Retina (tissue), 1 donor: ENCODE data around the gene TXK.
"Not testable (repeated sequence)": the region's sequence is repeated elsewhere in the genome, so short reads cannot be mapped to it uniquely, and the experiment has no call there.

Experiments used
- DNase-seq: peaks from one replicate; pipeline ENCODE4 v3.0.0-alpha.2; 2016

Gene TXK

DNA sequence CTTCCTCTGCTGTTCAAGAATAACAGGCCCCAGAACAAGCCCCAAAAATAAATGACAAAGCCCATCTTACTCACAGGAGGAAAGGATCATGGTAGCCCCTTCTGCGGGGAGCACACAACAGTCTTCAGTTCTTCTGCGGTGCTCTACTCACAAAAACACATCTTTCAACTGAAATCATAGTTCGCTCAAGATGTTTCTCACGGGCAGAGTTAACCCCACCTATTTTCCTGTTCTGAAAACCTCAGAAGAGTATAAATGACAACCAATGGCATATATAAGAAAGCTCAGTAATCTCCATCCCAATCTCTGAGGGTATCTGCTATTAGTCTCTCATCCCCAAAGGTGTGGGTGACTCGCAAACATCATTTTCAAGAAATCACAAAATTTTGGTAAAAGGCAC lies at the start of gene TXK:
TSS of gene TXK (minus strand) at position 170 of the 400 bp plus-strand sequence. CDS start at position 90, 80 bp downstream.
- no peak for DNase-seq

DNA sequence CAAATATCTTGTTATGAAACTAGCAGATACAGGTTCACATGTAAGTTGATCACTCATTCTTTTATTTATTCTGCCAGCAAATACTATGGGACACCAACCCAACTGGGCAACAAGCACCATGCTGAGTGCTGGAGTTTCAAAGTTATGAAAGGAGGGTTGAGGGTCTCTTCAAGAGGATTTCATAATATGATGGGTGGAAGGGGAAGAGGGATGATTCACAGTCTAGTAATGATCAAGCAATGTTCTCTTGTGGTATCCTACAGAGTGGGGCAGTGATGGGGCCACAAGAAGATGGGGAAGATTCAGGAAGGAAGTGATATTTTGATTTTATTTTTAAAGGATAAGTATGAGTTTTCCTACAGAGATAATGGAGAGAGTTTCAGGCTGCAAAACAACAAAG lies 46.2 kb upstream of the TXK start:
- DNase-seq: no peak

DNA sequence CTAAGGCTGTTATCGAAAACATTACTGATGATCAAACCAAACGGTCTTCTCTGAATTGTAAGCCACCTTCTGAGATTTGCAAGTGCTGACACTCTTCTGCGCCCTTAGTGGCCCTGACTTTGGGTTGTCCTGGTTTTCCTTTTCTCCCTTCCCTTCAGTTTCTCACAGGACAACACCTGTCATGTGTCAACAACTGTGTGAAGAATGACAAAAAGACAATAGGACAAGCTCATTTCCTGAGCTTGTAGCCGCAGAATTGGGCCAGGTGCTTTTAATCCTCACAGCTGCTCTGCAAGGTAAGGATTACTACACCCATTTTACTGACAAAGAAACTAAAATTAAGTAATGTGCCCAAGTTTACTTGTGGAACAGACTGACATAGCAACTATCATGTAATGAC lies 44.9 kb upstream of the TXK start:
- DNase-seq: no peak

DNA sequence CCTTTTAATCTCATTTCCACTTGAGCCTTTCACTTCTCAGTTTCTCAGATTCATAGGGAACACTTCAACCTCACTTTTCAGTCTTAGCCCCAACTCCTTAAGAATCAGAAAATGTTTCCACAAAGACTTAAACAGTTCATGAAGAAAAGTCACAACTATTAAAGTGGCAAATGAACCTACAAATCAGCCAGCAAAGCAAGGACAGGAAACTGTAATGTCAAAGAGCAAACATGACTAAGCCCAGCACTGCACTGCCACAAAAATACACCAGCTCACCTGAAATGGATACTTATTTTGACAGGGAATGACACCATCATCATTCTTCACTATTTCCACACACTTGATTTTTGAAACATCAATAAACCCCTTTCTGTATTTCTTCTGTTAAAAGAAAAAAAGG lies 41.8 kb upstream of the TXK start:
- no peak for DNase-seq

DNA sequence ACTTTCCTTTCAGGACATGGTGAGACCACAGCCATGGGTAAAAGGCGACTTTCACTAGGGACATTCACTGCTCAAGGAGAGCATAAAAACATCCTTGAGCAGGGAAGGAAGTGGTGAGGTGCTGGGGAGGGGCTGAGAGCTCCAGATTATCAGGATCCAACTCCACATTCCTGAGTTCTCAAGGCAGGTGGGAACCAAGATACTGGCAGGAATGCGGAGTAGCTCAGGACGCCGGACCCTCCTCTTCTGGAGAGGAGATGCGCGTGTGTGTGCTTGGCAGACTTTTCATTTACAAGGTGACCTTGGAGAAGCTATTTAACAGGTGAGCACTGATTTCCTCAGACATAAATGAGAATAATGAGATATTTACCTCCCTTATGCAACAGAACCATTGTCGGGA lies 41.3 kb upstream of the TXK start:
- DNase-seq: no peak

DNA sequence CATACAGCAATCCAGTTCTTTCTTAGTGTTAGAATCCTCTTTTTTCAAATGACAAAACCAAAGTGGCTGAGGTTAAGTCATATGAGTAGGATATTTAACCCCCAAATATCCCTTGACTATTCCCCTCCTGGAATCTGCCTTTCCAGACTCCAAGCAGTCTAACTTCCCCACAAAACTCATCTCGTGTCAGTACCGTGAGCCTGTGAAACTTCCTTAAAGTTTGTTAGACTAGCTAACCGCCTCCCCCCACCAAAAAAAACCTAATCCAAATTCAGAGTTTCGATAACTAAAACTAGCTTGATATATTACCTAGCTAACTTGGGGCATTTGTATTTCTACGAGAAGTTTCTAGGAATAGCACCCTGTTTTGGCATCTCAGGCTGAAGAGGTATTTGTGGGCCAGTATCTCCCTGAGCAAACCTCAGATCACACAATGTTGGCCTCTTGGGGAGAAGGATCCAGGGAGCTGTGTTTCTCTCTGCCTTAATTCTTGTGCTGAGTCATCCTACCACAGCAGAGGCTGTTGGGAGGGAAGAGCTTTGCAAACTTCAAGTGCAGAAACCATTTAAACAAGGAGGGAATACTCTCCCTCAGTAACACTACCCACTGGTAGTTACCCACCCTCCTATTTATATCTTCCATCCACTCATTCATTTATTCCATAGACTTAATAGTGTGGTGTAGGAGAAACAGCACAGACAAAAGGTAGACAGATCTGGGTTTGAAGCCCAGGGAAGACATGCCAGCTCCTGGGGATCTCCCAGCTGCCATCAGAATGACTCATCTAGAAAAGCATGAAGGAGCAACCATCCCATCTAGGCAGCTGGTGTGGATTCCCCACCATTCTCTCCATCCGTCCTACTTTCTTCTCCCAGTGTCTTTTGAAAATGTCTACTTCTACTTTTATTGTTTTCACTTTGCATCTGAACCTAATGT lies 39.3 kb upstream of the TXK start:
- DNase-seq: no peak

DNA sequence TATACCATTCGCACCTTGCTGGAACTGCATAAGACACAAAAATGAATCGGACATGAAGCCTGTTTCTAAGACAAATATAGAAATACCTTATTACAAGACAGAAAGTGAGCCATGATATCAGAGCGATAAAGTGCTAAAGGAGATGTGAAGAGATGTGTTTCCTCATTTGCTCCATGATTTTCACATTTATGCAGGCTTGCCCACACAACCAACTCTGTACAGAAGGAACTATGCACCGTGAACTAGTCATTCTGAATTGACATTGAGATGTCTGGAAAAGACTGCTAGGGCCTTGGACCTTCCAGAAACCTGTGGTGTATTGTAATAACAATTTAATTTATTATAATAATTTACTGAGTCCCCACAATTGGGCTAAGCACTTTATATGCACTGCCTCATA lies 38.6 kb upstream of the TXK start:
- no peak for DNase-seq

DNA sequence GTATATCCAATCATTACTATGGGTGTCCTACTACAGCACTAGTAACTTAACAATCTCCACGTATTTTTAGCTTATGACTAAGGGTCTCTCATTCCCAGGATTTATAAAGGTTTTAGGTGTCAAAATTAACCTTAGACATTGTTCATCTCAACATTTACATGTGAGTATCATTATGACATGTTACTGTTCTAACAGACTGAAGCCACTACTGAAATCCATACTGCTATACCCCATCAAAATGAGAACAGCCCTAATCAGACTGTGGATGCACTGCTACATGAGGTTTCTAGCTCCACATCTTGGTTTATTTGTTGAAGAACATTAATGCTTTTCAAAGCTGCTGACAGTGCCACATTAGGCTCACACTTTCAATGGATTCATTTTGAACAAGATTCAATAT lies 35.6 kb upstream of the TXK start:
- no peak for DNase-seq

DNA sequence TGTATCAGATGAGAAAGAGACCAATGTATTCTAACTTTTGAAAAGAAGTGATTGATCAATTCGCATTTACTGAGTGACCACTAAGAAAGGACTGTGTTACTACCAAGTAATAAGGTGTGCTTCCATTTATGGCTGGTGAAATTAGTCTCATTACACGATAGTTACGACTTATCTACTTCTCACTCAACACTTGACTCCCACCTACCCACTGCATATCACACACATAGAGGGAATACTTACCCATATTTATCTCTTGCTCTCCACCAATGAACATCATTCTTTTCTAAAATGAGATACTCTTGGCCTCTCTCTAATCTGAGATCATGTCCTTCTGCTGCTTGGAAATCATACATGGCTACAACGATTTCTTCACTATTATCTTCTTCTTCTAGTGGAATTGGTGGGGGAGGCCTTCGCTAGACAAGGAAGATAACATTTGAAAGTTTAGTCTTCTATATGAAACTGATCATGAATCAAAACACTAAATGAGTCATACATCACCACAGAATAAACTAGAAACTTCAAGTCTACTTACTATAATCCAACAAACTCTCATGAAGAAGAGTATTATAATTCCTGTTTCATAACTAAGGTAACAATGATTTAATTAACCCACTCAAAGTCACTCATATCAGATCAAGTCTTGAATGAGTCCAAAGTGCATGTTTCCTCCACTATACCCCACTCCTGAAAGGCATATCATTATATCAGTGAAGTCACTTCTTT lies 33.7 kb upstream of the TXK start:
- DNase-seq: no peak

DNA sequence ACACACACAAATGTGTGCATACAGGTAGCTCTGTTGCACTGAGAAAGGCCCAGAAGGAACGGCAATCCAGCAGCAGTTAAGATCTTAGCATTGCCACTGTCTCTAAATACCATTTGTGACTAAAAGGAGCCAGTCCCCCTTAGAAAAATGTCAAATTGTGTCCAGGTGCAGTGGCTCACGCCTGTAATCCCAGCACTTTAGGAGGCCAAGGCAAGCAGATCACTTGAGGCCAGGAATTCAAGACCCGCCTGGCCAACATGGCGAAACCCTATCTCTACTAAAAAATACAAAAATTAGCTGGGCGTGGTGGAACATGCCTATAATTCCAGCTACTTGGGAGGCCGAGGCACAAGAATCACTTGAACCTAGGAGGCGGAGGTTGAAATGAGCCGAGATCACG lies 30.5 kb upstream of the TXK start:
- not testable (repeated sequence) for DNase-seq

DNA sequence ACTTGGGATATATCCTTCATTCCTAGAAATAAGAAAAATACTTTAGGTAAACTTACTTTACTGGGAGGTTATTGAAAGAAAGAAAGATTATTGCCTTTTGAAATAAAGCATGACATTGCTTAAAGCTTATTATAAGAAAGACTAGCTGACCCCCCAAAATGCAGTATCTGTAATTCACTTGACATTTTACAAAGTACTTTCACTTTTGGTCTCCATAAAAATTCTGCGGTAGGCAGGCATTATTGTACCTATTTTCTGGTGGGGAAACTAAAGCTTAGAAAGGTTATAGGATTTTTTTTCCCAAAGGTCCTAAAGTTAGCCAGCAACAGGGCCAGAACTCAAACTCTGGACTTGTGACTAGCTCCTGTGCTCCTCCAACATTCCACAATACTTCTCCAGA lies 29.7 kb upstream of the TXK start:
- no peak for DNase-seq

DNA sequence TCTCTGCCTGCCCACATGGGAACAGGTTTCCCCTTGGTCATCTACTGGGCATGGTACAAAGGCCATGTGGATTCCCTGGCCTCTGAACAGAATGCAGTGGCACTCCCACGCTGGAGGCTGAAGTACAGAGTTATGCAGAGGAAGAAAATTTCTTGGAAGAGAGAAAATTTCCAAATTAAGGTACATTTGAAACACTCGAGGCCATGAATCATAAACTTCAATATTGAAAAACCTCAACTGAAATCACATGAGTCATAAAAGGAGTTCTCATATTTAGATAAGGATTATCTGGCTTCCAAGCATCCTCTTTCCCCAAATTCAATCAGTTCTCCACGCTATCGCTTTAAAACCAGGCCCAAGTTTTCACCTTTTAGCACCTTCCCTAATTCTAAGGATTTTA lies 28.1 kb upstream of the TXK start:
- DNase-seq: no peak

DNA sequence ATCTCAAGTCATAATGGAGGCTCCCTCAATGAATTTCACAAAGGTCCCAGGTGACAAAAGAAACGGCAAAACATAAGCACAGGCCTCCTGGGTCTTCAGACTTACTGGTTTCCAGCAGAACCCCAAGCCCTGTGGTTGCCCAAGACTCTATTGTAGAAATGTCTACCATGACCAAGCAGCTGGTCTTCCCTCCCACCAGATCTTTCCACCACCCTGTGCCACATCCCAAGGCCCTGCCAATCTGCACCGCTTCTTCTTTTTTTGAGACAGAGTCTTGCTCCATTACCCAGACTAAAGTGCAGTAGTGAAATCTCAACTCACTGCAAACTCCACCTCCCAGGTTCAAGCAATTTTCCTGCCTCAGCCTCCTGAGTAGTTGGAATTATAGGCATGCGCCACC lies 23.2 kb upstream of the TXK start:
- no peak for DNase-seq

DNA sequence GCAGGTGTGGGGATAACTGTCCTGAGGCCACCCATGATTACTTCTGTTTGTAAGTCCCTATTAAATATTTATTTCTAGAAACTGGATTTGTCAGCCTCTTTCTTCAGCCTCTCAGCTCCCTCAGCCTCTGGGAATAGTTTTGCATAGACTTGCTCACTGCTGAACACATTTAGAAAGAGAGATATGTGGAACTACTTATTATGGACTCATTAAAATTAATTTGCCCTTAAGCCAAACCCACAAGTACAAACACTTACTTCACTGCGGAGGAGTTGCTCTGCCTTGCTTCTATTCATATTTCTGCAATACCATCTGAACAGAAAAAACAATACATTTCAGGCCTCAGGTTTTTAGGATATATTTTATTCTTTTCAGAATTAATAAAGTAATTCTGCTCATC lies 22.4 kb upstream of the TXK start:
- DNase-seq: no peak

DNA sequence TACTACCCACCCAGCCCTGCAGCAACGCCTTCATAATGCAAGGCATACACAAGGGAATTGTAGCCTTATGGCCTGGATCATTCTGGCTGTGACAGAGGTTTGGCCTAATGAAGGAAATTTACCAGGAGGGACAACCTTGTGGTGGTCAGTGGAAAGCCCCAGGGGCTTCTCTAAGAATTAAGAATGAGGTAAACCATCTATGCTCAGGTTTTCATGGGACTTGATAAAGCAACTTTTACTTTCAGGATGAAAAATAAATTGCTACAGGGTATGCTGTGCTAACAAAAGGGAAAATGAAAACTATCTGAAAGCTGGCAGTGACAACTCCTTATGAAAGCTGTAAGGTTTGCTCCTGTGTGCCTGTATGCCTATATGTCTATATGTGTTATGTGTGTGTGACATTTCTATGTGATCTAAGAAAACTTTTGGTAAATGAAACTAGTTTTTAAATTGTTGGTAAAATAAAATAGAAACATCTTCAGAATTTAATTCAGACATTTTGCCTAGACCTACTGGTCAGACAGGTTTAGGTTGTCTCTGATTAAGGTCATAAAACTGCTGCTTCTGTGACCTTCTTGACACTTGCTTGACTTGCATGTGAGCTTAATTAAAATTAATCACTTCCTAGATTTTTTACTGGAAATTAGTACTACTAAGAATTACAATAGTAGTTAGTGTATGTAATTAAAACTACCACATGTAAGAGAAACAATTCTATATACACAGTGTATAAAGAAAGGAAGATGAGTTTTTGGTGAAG lies 19.9 kb upstream of the TXK start:
- no peak for DNase-seq

DNA sequence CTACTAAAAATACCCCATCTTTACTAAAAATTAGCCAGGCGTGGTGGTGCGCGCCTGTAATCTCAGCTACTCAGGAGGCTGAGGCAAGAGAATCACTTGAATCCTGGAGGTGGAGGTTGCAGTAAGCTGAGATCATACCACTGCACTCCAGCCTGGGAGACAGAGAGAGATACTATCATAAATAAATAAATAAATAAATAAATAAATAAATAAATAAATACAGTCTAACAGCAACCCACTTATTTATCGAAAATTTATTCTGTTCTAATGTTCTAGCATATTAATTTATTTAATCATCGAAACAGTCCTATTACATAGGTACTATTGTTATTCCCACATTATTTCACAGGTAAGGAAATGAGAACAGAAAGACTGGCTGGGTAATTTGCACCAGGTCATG lies 18.2 kb upstream of the TXK start:
- no peak for DNase-seq

DNA sequence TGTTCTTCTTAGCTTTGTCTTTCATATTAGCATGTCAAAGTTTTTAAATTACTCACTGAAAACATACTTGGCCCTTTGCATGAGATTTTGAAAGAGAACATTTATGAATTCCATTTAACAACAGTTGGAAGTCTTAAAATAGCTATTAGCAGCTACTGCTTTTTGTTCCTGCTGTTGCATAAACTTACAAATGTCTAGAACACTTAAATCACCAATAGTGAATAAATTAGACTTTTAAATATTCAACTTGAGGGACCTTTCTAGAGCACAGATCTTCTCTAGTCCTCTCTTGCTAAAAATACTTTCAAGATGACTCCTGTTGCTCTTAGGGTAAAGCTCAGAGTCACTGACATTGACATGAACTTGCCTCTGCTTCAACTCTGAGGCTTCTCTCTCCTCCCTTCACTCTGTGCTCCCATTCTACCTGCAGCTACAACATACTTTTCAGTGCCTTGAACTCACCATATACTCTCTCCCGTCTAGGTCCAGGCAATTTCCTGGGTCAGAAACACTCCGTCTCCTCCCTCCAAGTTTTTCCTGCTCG lies 15.8 kb upstream of the TXK start:
- DNase-seq: no peak

DNA sequence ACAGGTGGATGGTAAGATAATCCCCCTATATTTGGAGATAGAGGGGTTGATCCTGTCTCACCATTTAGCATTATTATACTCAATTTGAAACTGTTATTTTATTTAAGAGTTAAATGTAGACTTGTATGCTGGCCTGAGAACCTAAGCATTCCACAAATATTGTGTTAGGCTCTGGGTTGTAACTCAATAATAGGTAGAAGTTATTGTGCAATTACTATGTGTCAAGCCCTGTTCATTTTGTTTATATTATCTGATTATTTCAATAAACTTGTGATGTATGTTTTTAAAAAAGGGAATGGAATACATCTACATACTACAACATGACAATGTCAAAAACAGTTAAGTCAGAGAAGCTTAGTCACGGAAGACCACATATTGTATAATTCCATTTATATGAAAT lies 13.6 kb upstream of the TXK start:
- no peak for DNase-seq

DNA sequence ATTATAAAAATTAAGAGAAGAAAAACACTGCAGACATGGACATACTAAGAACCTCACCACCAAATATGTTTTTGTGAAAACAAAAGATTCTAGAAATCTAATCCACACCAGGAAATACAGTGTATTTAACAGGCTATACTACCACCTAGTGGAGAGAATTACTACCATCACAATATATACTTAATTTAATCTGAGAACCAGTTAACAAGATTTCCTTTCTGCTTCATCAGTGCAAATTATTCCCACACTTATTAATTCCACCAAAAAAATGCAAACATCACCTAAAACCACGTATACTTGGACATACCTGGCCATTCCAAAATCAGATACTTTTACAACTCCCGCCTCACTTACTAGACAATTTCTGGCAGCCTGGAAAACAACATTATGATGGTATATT lies 7.0 kb upstream of the TXK start:
- DNase-seq: no peak

DNA sequence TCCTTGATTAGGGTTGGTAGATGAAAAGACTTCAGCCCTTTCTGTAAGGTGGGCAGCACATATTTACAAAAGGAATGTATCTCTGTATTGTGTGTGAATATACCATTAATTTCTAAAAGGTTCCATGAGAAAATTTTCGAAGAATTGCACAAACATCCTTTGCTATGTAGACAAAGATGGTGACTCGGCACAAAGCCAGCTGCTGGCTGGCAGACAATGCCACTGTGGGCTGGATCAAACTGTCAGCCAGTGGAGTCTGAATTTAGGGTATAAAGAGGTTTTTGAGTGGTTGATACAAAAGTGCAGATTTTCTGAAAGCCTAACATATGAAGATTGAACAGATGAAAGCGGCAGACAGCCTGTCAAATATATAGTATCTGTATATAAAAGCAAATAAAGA lies 5.6 kb upstream of the TXK start:
- no peak for DNase-seq

DNA sequence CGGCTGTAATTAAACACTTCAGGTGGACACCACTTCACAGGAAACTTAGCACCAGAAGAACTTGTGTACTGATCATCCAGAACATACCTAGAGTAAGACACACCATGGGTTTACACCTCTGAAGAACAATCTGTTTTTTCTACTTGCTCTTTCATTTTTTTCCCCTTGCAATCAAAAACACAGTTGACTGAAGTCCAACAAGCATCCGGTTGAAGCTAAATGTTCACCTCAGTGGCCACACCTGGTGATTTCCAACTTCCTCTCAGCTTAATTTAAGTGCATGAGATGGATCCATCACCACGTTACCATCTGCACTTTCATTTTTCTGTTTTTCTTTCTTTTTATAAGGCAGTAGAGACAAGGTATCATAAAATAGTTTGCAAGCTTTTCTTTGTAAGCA lies 4.9 kb upstream of the TXK start:
- no peak for DNase-seq

DNA sequence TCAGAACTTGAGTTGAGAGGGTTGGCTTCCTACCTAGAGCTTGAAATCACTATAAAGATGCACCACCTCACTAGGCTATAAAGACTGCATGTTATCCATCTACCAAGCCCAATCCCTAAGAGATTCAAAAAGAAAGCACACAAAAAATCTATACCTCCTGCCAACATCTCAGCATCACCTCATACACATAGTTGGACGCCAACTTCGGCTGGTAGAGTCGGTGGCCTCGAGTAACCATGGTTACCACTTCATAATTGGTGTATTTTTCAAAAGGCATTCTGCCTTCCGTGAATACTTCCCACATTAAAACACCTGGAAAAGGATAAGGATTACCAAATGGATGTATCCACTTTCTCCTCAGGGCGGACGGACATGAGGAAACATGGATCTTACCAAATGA lies 4.5 kb upstream of the TXK start:
- DNase-seq: no peak

DNA sequence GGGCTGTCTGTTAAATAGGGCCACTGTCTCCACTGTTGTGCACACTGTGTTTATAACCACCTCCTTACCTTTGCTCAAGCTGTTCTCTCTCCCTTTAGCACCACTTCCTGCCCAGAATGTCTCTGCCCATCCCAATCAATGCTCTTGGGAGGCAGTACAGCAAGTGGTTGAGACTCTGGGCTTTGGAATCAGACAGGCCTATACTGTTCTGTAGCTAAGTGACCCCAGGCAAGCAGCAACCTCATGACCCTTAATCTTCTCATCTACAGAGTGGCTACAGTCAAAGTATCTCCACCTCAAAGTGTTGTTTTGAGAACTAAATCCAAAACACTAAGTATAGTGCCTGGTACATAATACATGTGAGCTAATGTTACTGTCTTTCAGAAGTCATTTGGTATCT lies 3.8 kb upstream of the TXK start:
- DNase-seq: no peak
